ENCODE results near the gene HTR4.

Gene HTR4

GRCh38 chr5:148565148-148565547 is 89.2 kb downstream of the HTR4 start:
- Histone ChIP-seq H3K9me2 (replicated peaks; ENCODE audit: low read depth, low read length) (no peaks in the 10 kb centered on the region), H3K4me3 (ENCODE audit: low read length, poor library complexity, severe bottlenecking) (no peak overlapping the region), H3K79me2 (ENCODE audit: insufficient read depth, low read length) (no peaks in the 10 kb centered on the region), H4K20me1 (ENCODE audit: insufficient read depth, low read length, poor library complexity, severe bottlenecking) (no peaks in the 10 kb centered on the region), H3K4me2 (ENCODE audit: low read depth, low read length, poor library complexity, severe bottlenecking) (no peak overlapping the region), H3K9me3 (ENCODE audit: insufficient read depth, low read depth, low read length) (no peaks in the 10 kb centered on the region), H3K27me3 (ENCODE audit: insufficient read depth, low read length, poor library complexity, severe bottlenecking) (no peaks in the 10 kb centered on the region), H3K4me1 (ENCODE audit: insufficient read depth, low read length, poor library complexity, severe bottlenecking) (no peaks in the 10 kb centered on the region), H3K9ac (ENCODE audit: low read depth, low read length, poor library complexity, severe bottlenecking) (no peak overlapping the region), H2AFZ (ENCODE audit: low read length) (no peak overlapping the region), H3F3A (ENCODE audit: low read depth) (no peaks in the 10 kb centered on the region), H3K36me3 (ENCODE audit: insufficient read depth, low read length) (no peaks in the 10 kb centered on the region)
- TF ChIP-seq CTCF (conservative IDR thresholded peaks at IDR 0.05; ENCODE audit: low read length) (no peak), EZH2phosphoT487 (IDR thresholded peaks at IDR 0.05; ENCODE audit: borderline replicate concordance) (no peak)

GRCh38 chr5:148563021-148563420 is 91.3 kb downstream of the HTR4 start:
- H3K36me3 ChIP-seq (ENCODE audit: insufficient read depth, low read length), result no peaks in the 10 kb centered on the region
- H3K27me3 ChIP-seq (ENCODE audit: insufficient read depth, low read length, poor library complexity, severe bottlenecking), result no peaks in the 10 kb centered on the region
- H3K9me2 ChIP-seq (replicated peaks; ENCODE audit: low read depth, low read length), result no peaks in the 10 kb centered on the region
- H3K79me2 ChIP-seq (ENCODE audit: insufficient read depth, low read length), result no peaks in the 10 kb centered on the region
- no peaks in the 10 kb centered on the region for H3F3A ChIP-seq (ENCODE audit: low read depth)
- H4K20me1 ChIP-seq (ENCODE audit: insufficient read depth, low read length, poor library complexity, severe bottlenecking), result no peaks in the 10 kb centered on the region
- H3K4me2 ChIP-seq (ENCODE audit: low read depth, low read length, poor library complexity, severe bottlenecking), result no peak overlapping the region
- no peak overlapping the region for H3K4me3 ChIP-seq (ENCODE audit: low read length, poor library complexity, severe bottlenecking)
- TF ChIP-seq EZH2phosphoT487 (IDR thresholded peaks at IDR 0.05; ENCODE audit: borderline replicate concordance), result no peak
- no peaks in the 10 kb centered on the region for H3K9me3 ChIP-seq (ENCODE audit: insufficient read depth, low read depth, low read length)
- H3K9ac ChIP-seq (ENCODE audit: low read depth, low read length, poor library complexity, severe bottlenecking), result no peak overlapping the region
- no peak overlapping the region for H2AFZ ChIP-seq (ENCODE audit: low read length)
- H3K4me1 ChIP-seq (ENCODE audit: insufficient read depth, low read length, poor library complexity, severe bottlenecking), result no peaks in the 10 kb centered on the region

DNA sequence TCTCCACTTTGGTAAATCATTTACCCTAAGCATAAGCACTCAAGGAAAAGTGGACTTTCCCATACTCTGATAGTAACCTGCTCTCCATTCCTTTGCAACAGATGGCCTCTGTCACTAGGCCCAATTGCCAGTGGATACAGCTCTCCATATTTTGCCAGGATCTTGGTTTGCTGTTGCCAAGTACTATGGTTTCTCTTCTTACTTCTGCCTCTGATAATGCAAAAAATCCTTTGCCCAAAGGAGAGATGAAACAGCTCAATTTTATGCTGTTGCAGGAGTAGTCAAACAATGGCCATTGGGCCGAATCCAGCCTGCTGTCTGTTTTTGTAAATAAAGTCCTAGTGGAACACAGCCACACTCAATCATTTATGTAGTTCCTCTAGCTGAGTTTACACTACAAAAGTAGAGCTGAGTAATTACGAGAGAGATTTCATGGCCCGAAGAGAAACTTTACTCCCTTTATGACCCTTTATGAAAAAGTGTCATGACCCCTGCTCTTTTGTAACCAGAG is 92.5 kb downstream of the HTR4 start:
- H3K4me1 ChIP-seq (ENCODE audit: insufficient read depth, low read length, poor library complexity, severe bottlenecking), result no peaks in the 10 kb centered on the region
- no peaks in the 10 kb centered on the region for H3F3A ChIP-seq (ENCODE audit: low read depth)
- no peaks in the 10 kb centered on the region for H3K36me3 ChIP-seq (ENCODE audit: insufficient read depth, low read length)
- H3K4me2 ChIP-seq (ENCODE audit: low read depth, low read length, poor library complexity, severe bottlenecking), result no peak overlapping the region
- TF ChIP-seq CTCF (conservative IDR thresholded peaks at IDR 0.05; ENCODE audit: low read length), result no peak
- no peak for TF ChIP-seq EZH2phosphoT487 (IDR thresholded peaks at IDR 0.05; ENCODE audit: borderline replicate concordance)
- no peaks in the 10 kb centered on the region for H3K79me2 ChIP-seq (ENCODE audit: insufficient read depth, low read length)
- H3K4me3 ChIP-seq (ENCODE audit: low read length, poor library complexity, severe bottlenecking), result no peak overlapping the region
- no peaks in the 10 kb centered on the region for H3K9me2 ChIP-seq (replicated peaks; ENCODE audit: low read depth, low read length)
- H3K9me3 ChIP-seq (ENCODE audit: insufficient read depth, low read depth, low read length), result no peaks in the 10 kb centered on the region
- H4K20me1 ChIP-seq (ENCODE audit: insufficient read depth, low read length, poor library complexity, severe bottlenecking), result no peaks in the 10 kb centered on the region
- H2AFZ ChIP-seq (ENCODE audit: low read length), result no peak overlapping the region
- no peak overlapping the region for H3K9ac ChIP-seq (ENCODE audit: low read depth, low read length, poor library complexity, severe bottlenecking)
- no peaks in the 10 kb centered on the region for H3K27me3 ChIP-seq (ENCODE audit: insufficient read depth, low read length, poor library complexity, severe bottlenecking)

DNA sequence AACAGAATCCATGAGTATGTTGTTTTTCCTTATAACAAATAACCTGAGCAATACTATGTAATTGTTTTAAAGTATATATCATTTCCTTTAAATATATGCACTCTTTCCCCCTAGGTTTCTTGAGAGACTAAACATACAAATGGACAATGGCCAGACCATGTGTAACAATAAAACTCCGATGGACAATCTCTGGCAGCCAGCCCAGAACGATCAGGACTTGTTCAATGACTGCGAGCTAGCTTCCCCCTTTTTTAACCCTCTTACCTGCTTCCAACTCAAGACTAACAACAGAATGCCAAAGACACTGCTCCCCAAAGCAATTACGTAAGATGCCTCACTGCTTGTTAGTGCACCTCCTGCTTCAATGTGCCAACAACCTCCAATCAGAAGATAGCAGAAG is 94.9 kb downstream of the HTR4 start:
- H3K79me2 ChIP-seq (ENCODE audit: insufficient read depth, low read length), result no peaks in the 10 kb centered on the region
- no peaks in the 10 kb centered on the region for H3K9me2 ChIP-seq (replicated peaks; ENCODE audit: low read depth, low read length)
- no peak overlapping the region for H3K4me3 ChIP-seq (ENCODE audit: low read length, poor library complexity, severe bottlenecking)
- H3K36me3 ChIP-seq (ENCODE audit: insufficient read depth, low read length), result no peaks in the 10 kb centered on the region
- no peaks in the 10 kb centered on the region for H4K20me1 ChIP-seq (ENCODE audit: insufficient read depth, low read length, poor library complexity, severe bottlenecking)
- H3K4me2 ChIP-seq (ENCODE audit: low read depth, low read length, poor library complexity, severe bottlenecking), result no peak overlapping the region
- H3F3A ChIP-seq (ENCODE audit: low read depth), result no peaks in the 10 kb centered on the region
- no peaks in the 10 kb centered on the region for H3K9me3 ChIP-seq (ENCODE audit: insufficient read depth, low read depth, low read length)
- H3K9ac ChIP-seq (ENCODE audit: low read depth, low read length, poor library complexity, severe bottlenecking), result no peak overlapping the region
- H3K4me1 ChIP-seq (ENCODE audit: insufficient read depth, low read length, poor library complexity, severe bottlenecking), result no peaks in the 10 kb centered on the region
- H3K27me3 ChIP-seq (ENCODE audit: insufficient read depth, low read length, poor library complexity, severe bottlenecking), result no peaks in the 10 kb centered on the region
- H2AFZ ChIP-seq (ENCODE audit: low read length), result no peak overlapping the region
- TF ChIP-seq EZH2phosphoT487 (IDR thresholded peaks at IDR 0.05; ENCODE audit: borderline replicate concordance) (no peak), CTCF (conservative IDR thresholded peaks at IDR 0.05; ENCODE audit: low read length) (no peak)
